ENCODE results near the gene CARD19. TPM values are rescaled to one million over a fixed set of nuclear protein-coding genes. Genes with fewer than 3 reads are reported as not detected.
"Not testable (repeated sequence)": the region's sequence is repeated elsewhere in the genome, so short reads cannot be mapped to it uniquely, and the experiment has no call there.

Gene CARD19
- total RNA-seq, 1 experiment from 2014 or later, result 26.1 TPM

- H3K4me3 Mint-ChIP-seq (ENCODE audit: low read depth, unreplicated experiment), result no peak overlapping the region
- no peaks in the 10 kb centered on the region for H3K4me1 Mint-ChIP-seq (ENCODE audit: low read depth, unreplicated experiment)
- peak overlapping the region; percentile 25 for H3K27ac Mint-ChIP-seq (ENCODE audit: unreplicated experiment)
- TF ChIP-seq, protein P1, sequence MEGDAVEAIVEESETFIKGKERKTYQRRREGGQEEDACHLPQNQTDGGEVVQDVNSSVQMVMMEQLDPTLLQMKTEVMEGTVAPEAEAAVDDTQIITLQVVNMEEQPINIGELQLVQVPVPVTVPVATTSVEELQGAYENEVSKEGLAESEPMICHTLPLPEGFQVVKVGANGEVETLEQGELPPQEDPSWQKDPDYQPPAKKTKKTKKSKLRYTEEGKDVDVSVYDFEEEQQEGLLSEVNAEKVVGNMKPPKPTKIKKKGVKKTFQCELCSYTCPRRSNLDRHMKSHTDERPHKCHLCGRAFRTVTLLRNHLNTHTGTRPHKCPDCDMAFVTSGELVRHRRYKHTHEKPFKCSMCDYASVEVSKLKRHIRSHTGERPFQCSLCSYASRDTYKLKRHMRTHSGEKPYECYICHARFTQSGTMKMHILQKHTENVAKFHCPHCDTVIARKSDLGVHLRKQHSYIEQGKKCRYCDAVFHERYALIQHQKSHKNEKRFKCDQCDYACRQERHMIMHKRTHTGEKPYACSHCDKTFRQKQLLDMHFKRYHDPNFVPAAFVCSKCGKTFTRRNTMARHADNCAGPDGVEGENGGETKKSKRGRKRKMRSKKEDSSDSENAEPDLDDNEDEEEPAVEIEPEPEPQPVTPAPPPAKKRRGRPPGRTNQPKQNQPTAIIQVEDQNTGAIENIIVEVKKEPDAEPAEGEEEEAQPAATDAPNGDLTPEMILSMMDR (IDR thresholded peaks at IDR 0.05; ENCODE audit: unreplicated experiment), result no peak
- DNase-seq, result no peak
- CTCF ChIA-PET, result interaction anchor here (0.7 to 0.8 kb wide), 2 partner anchors 15 to 71 kb away, joined by 3 to 8 read pairs; no protein-coding TSS in a partner anchor
- H3K27me3 Mint-ChIP-seq (ENCODE audit: unreplicated experiment), result no peaks in the 10 kb centered on the region
- no TSS peak for BruUV-seq (replicated peaks)
- peaks cover 5% of the 10 kb centered on the region for H3K36me3 Mint-ChIP-seq (ENCODE audit: insufficient read depth, unreplicated experiment)
- intact Hi-C loops (cut with micrococcal nuclease; ENCODE audit: unreplicated experiment), result no loop called here
- no peaks in the 10 kb centered on the region for H3K9me3 Mint-ChIP-seq (ENCODE audit: low read depth, unreplicated experiment)
Observed at GRCh38 chr9:93114169-93114983, 18.4 kb downstream of the CARD19 start.

GRCh38 chr9:93114984-93115335 is 18.9 kb downstream of the CARD19 start:
- BruUV-seq (replicated peaks), result no TSS peak
- TF ChIP-seq, protein P1 (IDR thresholded peaks at IDR 0.05; ENCODE audit: unreplicated experiment), result no peak

DNA sequence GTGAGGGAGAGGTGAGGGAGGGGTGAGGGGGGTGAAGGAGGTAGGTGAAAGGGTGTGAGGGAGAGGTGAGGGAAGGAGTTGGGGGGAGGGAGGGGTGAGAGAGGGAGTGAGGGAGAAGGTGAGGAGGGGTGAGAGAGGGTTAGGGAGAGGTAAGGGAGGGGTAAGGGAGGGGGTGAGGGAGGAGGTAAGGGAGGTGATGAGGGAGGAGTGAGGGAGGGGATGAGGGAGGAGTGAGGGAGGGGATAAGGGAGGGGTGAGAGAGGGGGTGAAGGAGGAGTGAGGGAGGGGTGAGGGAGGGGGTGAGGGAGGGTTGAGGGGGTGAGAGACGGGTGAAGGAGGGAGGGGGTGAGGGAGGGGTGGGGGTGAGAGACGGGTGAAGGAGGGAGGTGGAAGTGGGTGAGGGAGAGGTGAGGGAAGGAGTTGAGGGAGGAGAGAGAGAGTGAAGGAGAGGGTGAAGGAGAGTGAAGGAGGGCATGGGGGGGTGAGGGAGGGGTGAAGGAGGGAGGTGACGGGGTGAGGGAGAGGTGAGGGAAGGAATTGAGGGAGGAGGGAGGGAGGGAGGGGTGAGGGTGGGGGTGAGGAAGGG is 19.6 kb downstream of the CARD19 start:
- Mint-ChIP-seq H3K4me3 (ENCODE audit: low read depth, unreplicated experiment) (no peak overlapping the region), H3K27ac (ENCODE audit: unreplicated experiment) (no peak overlapping the region), H3K4me1 (ENCODE audit: low read depth, unreplicated experiment) (peaks cover 11% of the 10 kb centered on the region), H3K27me3 (ENCODE audit: unreplicated experiment) (no peaks in the 10 kb centered on the region), H3K36me3 (ENCODE audit: insufficient read depth, unreplicated experiment) (peaks cover 6% of the 10 kb centered on the region), H3K9me3 (ENCODE audit: low read depth, unreplicated experiment) (no peaks in the 10 kb centered on the region)
- no peak for DNase-seq
- TF ChIP-seq, protein P1 (IDR thresholded peaks at IDR 0.05; ENCODE audit: unreplicated experiment), result no peak
- intact Hi-C loops (cut with micrococcal nuclease; ENCODE audit: unreplicated experiment), result no loop called here
- BruUV-seq (replicated peaks), result no TSS peak
- CTCF ChIA-PET, result interaction anchor here (0.6 to 1.0 kb wide), 3 partner anchors 19 to 1949 kb away, joined by 3 to 5 read pairs (median 3); no protein-coding TSS in a partner anchor

More at GRCh38 chr9:93114984-93115335, 18.9 kb downstream of the CARD19 start:
- DNase-seq, result no peak
- peaks cover 5% of the 10 kb centered on the region for H3K4me1 Mint-ChIP-seq (ENCODE audit: low read depth, unreplicated experiment)
- peaks cover 8% of the 10 kb centered on the region for H3K36me3 Mint-ChIP-seq (ENCODE audit: insufficient read depth, unreplicated experiment)
- H3K4me3 Mint-ChIP-seq (ENCODE audit: low read depth, unreplicated experiment), result no peak overlapping the region
- CTCF ChIA-PET, result interaction anchor here (0.7 kb wide), 1 partner anchor 15 kb away, joined by 3 read pairs; no protein-coding TSS in a partner anchor
- H3K27ac Mint-ChIP-seq (ENCODE audit: unreplicated experiment), result peak overlapping the region; percentile 25
- H3K27me3 Mint-ChIP-seq (ENCODE audit: unreplicated experiment), result no peaks in the 10 kb centered on the region
- intact Hi-C loops (cut with micrococcal nuclease; ENCODE audit: unreplicated experiment), result no loop called here
- no peaks in the 10 kb centered on the region for H3K9me3 Mint-ChIP-seq (ENCODE audit: low read depth, unreplicated experiment)

DNA sequence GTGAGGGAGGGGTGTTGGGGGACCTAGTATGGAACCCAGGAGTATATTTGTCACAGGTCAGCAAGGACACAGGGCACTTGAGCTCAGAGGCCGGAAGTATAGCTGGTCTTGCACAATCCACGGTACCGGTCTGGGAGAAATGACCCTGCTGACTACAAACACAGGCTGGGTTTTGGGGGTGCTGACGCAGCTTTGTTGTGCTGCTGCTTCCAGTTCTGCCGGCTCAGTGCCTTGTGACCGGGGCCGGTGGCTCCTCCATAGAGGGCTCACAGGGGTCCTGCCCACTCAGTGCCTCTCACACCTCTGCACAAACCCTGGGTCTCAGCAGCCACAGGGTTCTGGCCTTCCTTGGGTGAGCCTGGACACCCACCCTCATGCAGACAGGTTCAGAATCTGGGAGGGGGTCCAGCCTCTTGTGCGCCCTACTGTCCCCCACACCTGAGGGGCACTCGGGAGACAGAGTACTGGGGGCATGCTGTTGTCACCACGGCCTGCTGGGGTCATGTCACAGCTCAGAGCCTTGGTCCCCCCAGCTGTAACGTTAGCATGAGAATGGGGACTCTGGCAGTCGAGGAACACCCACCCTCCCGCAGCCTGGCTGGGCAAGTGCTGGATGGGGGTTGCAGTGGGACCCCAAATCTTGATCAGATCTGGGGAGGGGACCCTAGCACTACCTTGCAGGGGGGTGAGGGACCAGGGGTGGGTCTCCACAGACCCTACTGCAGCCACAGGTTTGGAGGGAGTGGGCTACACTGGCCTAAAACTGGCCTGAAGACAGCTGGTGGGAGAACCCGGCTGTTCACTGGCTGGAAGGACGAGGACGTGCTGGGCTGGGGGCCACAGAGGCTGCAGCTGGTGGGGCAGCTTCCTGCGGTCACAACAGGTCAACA is 20.3 kb downstream of the CARD19 start:
- Mint-ChIP-seq H3K4me3 (ENCODE audit: low read depth, unreplicated experiment) (no peak overlapping the region), H3K27ac (ENCODE audit: unreplicated experiment) (no peak overlapping the region), H3K9me3 (ENCODE audit: low read depth, unreplicated experiment) (no peaks in the 10 kb centered on the region), H3K4me1 (ENCODE audit: low read depth, unreplicated experiment) (peaks cover 11% of the 10 kb centered on the region), H3K27me3 (ENCODE audit: unreplicated experiment) (no peaks in the 10 kb centered on the region), H3K36me3 (ENCODE audit: insufficient read depth, unreplicated experiment) (peaks cover 6% of the 10 kb centered on the region)
- DNase-seq, result peak; percentile 40
- TF ChIP-seq, protein P1 (IDR thresholded peaks at IDR 0.05; ENCODE audit: unreplicated experiment), result no peak
- intact Hi-C loops (cut with micrococcal nuclease; ENCODE audit: unreplicated experiment), result no loop called here
- BruUV-seq (replicated peaks), result no TSS peak
- CTCF ChIA-PET, result interaction anchor here (0.6 to 1.0 kb wide), 4 partner anchors 19 to 1950 kb away, joined by 3 to 5 read pairs (median 4); no protein-coding TSS in a partner anchor

DNA sequence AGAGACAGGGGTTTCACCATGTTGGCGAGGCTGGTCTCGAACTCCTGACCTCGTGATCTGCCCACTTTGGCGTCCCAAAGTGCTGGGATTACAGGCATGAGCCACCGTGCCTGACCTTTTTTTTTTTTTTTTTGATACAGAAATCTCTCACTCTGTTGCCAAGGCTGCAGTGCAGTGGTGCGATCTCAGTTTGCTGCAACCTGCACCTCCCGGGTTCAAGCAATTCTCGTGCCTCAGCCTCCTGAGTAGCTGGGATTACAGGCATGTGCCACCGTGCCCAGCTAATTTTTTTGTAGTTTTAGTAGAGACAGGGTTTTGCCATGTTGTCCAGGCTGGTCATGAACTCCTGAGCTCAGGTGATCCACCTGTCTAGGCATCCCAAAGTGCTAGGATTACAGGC is 21.5 kb downstream of the CARD19 start:
- H3K4me3 Mint-ChIP-seq (ENCODE audit: low read depth, unreplicated experiment); BruUV-seq (replicated peaks); intact Hi-C loops (cut with micrococcal nuclease; ENCODE audit: unreplicated experiment); DNase-seq; H3K27ac Mint-ChIP-seq (ENCODE audit: unreplicated experiment); CTCF ChIA-PET; H3K9me3 Mint-ChIP-seq (ENCODE audit: low read depth, unreplicated experiment); H3K27me3 Mint-ChIP-seq (ENCODE audit: unreplicated experiment); H3K36me3 Mint-ChIP-seq (ENCODE audit: insufficient read depth, unreplicated experiment): not testable (repeated sequence)
- peaks cover 11% of the 10 kb centered on the region for H3K4me1 Mint-ChIP-seq (ENCODE audit: low read depth, unreplicated experiment)
